Fibroblast of skin of back (primary cell): Measurements from ENCODE around the gene LY86.
A peak's percentile ranks its signal among the peaks of the same experiment; 100 is the strongest.

Experiments
- DNase-seq: peaks from one replicate; pipeline ENCODE4 v3.0.0-alpha.2; 2013

Gene LY86

GRCh38 chr6:6623553-6623952 lies 35.0 kb downstream of the LY86 start:
- no peak for DNase-seq

GRCh38 chr6:6624269-6624990 lies 35.9 kb downstream of the LY86 start:
- no peak for DNase-seq

- DNase-seq: no peak
These were observed 37.7 kb downstream of the LY86 start for GRCh38 chr6:6626187-6626586.

GRCh38 chr6:6629402-6629801 lies 40.9 kb downstream of the LY86 start:
- DNase-seq: peak; percentile 75

GRCh38 chr6:6631053-6631452 lies 42.5 kb downstream of the LY86 start:
- DNase-seq: no peak

- DNase-seq: no peak
These were observed 43.2 kb downstream of the LY86 start for GRCh38 chr6:6631534-6632276.

- DNase-seq: no peak
These were observed 45.6 kb downstream of the LY86 start for GRCh38 chr6:6633898-6634734.

- no peak for DNase-seq
These were observed 46.2 kb downstream of the LY86 start for GRCh38 chr6:6634735-6635075.

- DNase-seq: no peak
These were observed 46.8 kb downstream of the LY86 start for GRCh38 chr6:6635291-6635690.

- DNase-seq: peak; percentile 8
These were observed 47.3 kb downstream of the LY86 start for GRCh38 chr6:6635869-6636268.

- DNase-seq: no peak
These were observed 51.1 kb downstream of the LY86 start for GRCh38 chr6:6639572-6639971.

- no peak for DNase-seq
These were observed 52.4 kb downstream of the LY86 start for GRCh38 chr6:6640926-6641325.

- no peak for DNase-seq
These were observed 54.9 kb downstream of the LY86 start for GRCh38 chr6:6643398-6643797.

GRCh38 chr6:6645261-6645917 lies 56.9 kb downstream of the LY86 start:
- DNase-seq: no peak

- no peak for DNase-seq
These were observed 57.9 kb downstream of the LY86 start for GRCh38 chr6:6646384-6646783.

- no peak for DNase-seq
These were observed 58.3 kb downstream of the LY86 start for GRCh38 chr6:6646859-6647258.

GRCh38 chr6:6648692-6649343 lies 60.3 kb downstream of the LY86 start:
- no peak for DNase-seq

- DNase-seq: no peak
These were observed 61.4 kb downstream of the LY86 start for GRCh38 chr6:6649824-6650349.

- DNase-seq: no peak
These were observed 62.3 kb downstream of the LY86 start for GRCh38 chr6:6650839-6651238.

- DNase-seq: no peak
These were observed 62.8 kb downstream of the LY86 start for GRCh38 chr6:6651335-6651734.

GRCh38 chr6:6652932-6653331 lies 64.4 kb downstream of the LY86 start:
- no peak for DNase-seq
